ENCODE measurements around the gene DDR1. TPM values are rescaled to one million over a fixed set of nuclear protein-coding genes. Genes with fewer than 3 reads are reported as not detected.
"Not testable (repeated sequence)": the region's sequence is repeated elsewhere in the genome, so short reads cannot be mapped to it uniquely, and the experiment has no call there.

DDR1 gene
- total and polyA plus RNA-seq, 2 donors from 2014 or later: 95.8 to 362 TPM

GRCh38 chr6:30926644-30927043 lies 42.3 kb downstream of the DDR1 start:
- Histone ChIP-seq H3K9ac (ENCODE audit: low read length in 3 of 3) (no peak overlapping the region), H3K4me3 (ENCODE audit: low read length in 3 of 3) (no peak overlapping the region), H3K27me3 (ENCODE audit: control insufficient read depth, insufficient read depth, low read length) (no peaks in the 10 kb centered on the region), H3K9me3 (ENCODE audit: control insufficient read depth in 2 of 3, insufficient read depth in 1 of 3, low read length in 3 of 3) (peaks cover 0 to 8% (median 0%) of the 10 kb centered on the region in 3 donors), H3K4me1 (ENCODE audit: control insufficient read depth in 2 of 3, insufficient read depth in 2 of 3, low read depth in 1 of 3, low read length in 3 of 3) (no peaks in the 10 kb centered on the region), H3K36me3 (ENCODE audit: control insufficient read depth in 2 of 3, insufficient read depth in 3 of 3, low read length in 3 of 3) (peaks cover 2 to 8% (median 4%) of the 10 kb centered on the region in 3 donors), H3K27ac (ENCODE audit: low read depth in 2 of 2, low read length in 2 of 2) (no peak overlapping the region)
- no peak for FAIRE-seq
- TF ChIP-seq, protein P1, sequence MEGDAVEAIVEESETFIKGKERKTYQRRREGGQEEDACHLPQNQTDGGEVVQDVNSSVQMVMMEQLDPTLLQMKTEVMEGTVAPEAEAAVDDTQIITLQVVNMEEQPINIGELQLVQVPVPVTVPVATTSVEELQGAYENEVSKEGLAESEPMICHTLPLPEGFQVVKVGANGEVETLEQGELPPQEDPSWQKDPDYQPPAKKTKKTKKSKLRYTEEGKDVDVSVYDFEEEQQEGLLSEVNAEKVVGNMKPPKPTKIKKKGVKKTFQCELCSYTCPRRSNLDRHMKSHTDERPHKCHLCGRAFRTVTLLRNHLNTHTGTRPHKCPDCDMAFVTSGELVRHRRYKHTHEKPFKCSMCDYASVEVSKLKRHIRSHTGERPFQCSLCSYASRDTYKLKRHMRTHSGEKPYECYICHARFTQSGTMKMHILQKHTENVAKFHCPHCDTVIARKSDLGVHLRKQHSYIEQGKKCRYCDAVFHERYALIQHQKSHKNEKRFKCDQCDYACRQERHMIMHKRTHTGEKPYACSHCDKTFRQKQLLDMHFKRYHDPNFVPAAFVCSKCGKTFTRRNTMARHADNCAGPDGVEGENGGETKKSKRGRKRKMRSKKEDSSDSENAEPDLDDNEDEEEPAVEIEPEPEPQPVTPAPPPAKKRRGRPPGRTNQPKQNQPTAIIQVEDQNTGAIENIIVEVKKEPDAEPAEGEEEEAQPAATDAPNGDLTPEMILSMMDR (IDR thresholded peaks at IDR 0.05; ENCODE audit: borderline replicate concordance, extremely low read depth, insufficient read depth): no peak
- intact Hi-C loops (cut with DNase I): no loop called here
- DNase-seq: peak in 1 of 5 donors; percentile 90

GRCh38 chr6:30927080-30927479 lies 42.8 kb downstream of the DDR1 start:
- H3K4me3 ChIP-seq (ENCODE audit: low read length in 3 of 3); H3K9me3 ChIP-seq (ENCODE audit: control insufficient read depth in 2 of 3, insufficient read depth in 1 of 3, low read length in 3 of 3); DNase-seq; H3K27ac ChIP-seq (ENCODE audit: low read depth in 2 of 2, low read length in 2 of 2); H3K27me3 ChIP-seq (ENCODE audit: control insufficient read depth, insufficient read depth, low read length); H3K36me3 ChIP-seq (ENCODE audit: control insufficient read depth in 2 of 3, insufficient read depth in 3 of 3, low read length in 3 of 3); intact Hi-C loops (cut with DNase I); H3K4me1 ChIP-seq (ENCODE audit: control insufficient read depth in 2 of 3, insufficient read depth in 2 of 3, low read depth in 1 of 3, low read length in 3 of 3); H3K9ac ChIP-seq (ENCODE audit: low read length in 3 of 3); FAIRE-seq: not testable (repeated sequence)

DNA sequence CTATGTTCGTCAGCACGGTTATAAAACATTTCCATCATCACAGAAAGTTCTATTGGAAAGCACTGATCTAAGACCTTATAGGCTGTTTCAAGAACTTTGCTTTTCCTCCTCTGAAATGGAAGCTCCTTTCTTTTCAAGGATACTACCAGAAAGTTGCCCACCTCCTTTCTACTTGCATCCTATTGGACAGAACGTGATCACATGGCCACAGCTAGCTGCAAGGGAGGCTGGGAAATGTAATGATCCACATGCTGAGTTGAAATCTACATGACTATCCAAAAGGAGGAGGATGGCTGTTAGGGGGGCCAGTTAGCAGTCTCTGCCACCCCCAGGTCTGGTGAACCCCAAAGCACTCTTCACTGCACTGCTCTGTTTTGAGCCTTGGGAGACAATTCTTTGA lies 44.4 kb downstream of the DDR1 start:
- no peak overlapping the region for H3K27ac ChIP-seq (ENCODE audit: low read depth in 2 of 2, low read length in 2 of 2)
- H3K4me3 ChIP-seq (ENCODE audit: low read length in 3 of 3): no peak overlapping the region
- H3K9ac ChIP-seq (ENCODE audit: low read length in 3 of 3): no peak overlapping the region
- H3K9me3 ChIP-seq (ENCODE audit: control insufficient read depth in 2 of 3, insufficient read depth in 1 of 3, low read length in 3 of 3): peaks cover 0 to 8% (median 0%) of the 10 kb centered on the region in 3 donors
- H3K4me1 ChIP-seq (ENCODE audit: control insufficient read depth in 2 of 3, insufficient read depth in 2 of 3, low read depth in 1 of 3, low read length in 3 of 3): peaks cover 0 to 8% (median 7%) of the 10 kb centered on the region in 3 donors
- intact Hi-C loops (cut with DNase I): no loop called here
- H3K27me3 ChIP-seq (ENCODE audit: control insufficient read depth, insufficient read depth, low read length): no peaks in the 10 kb centered on the region
- DNase-seq: no peak
- peaks cover 0 to 4% (median 2%) of the 10 kb centered on the region in 3 donors for H3K36me3 ChIP-seq (ENCODE audit: control insufficient read depth in 2 of 3, insufficient read depth in 3 of 3, low read length in 3 of 3)
- TF ChIP-seq, protein P1 (IDR thresholded peaks at IDR 0.05; ENCODE audit: borderline replicate concordance, extremely low read depth, insufficient read depth): no peak
- FAIRE-seq: no peak

- intact Hi-C loops (cut with DNase I): no loop called here
Measured at GRCh38 chr6:30930506-30930905, 46.2 kb downstream of the DDR1 start.

More at GRCh38 chr6:30930506-30930905, 46.2 kb downstream of the DDR1 start:
- Histone ChIP-seq H3K9ac (ENCODE audit: low read length in 3 of 3) (no peak overlapping the region), H3K27ac (ENCODE audit: low read depth in 2 of 2, low read length in 2 of 2) (no peak overlapping the region), H3K36me3 (ENCODE audit: control insufficient read depth in 2 of 3, insufficient read depth in 3 of 3, low read length in 3 of 3) (peaks cover 0 to 4% (median 2%) of the 10 kb centered on the region in 3 donors), H3K9me3 (ENCODE audit: control insufficient read depth in 2 of 3, insufficient read depth in 1 of 3, low read length in 3 of 3) (peaks cover 0 to 8% (median 0%) of the 10 kb centered on the region in 3 donors), H3K4me3 (ENCODE audit: low read length in 3 of 3) (no peak overlapping the region), H3K4me1 (ENCODE audit: control insufficient read depth in 2 of 3, insufficient read depth in 2 of 3, low read depth in 1 of 3, low read length in 3 of 3) (peaks cover 0 to 8% (median 7%) of the 10 kb centered on the region in 3 donors), H3K27me3 (ENCODE audit: control insufficient read depth, insufficient read depth, low read length) (no peaks in the 10 kb centered on the region)
- TF ChIP-seq, protein P1 (IDR thresholded peaks at IDR 0.05; ENCODE audit: borderline replicate concordance, extremely low read depth, insufficient read depth): no peak
- FAIRE-seq (no peak), DNase-seq (no peak)
